Activated T-cell treated with anti-CD3 and anti-CD28 coated beads, Interleukin-2, amount 50 U/mL, for 72 hours (primary cell): Measurements from ENCODE around the gene ST3GAL4. TPM values are rescaled to one million over a fixed set of nuclear protein-coding genes. Genes with fewer than 3 reads are reported as not detected.
A peak's percentile ranks its signal among the peaks of the same experiment; 100 is the strongest.

ENCODE experiments used
- ATAC-seq, 2 donors: fragments of 150-1000 bp; cut with Tn5 transposase; replicated peaks in 1 of 2; 2 replicates each; pipeline ENCODE4 v1.10.0; 2021; ENCODE audit warnings: moderate library complexity in 2 of 2, mild to moderate bottlenecking in 1 of 2
- DNase-seq, 2 donors: peaks; one replicate each; pipeline ENCODE4 v3.0.0; 2021 to 2022; ENCODE audit warnings: mixed read lengths in 1 of 2
- H3K27ac Mint-ChIP-seq: one replicate; pipeline ENCODE4 v1.8.0; 2022; ENCODE audit warnings: mild to moderate bottlenecking, moderate library complexity, mixed read lengths
- H3K27me3 Mint-ChIP-seq: one replicate; pipeline ENCODE4 v1.8.0; 2022; ENCODE audit warnings: low read depth, mixed read lengths
- H3K36me3 Mint-ChIP-seq, 2 donors: one replicate each; pipeline ENCODE4 v1.8.0; 2022; ENCODE audit warnings: mixed read lengths in 2 of 2, mild to moderate bottlenecking in 1 of 2; ENCODE audit not compliant: insufficient read depth in 2 of 2
- H3K4me1 Mint-ChIP-seq: one replicate; pipeline ENCODE4 v1.8.0; 2022; ENCODE audit warnings: low read depth, mixed read lengths
- H3K4me3 Mint-ChIP-seq, 2 donors: one replicate each; pipeline ENCODE4 v1.8.0; 2022; ENCODE audit warnings: mild to moderate bottlenecking in 2 of 2, mixed read lengths in 2 of 2, moderate library complexity in 2 of 2
- H3K9me3 Mint-ChIP-seq, 2 donors: one replicate each; pipeline ENCODE4 v1.8.0; 2022; ENCODE audit warnings: mixed read lengths in 2 of 2
- total RNA-seq, 2 donors: library from RNA; stranded (reverse); gene quantifications; one replicate each; pipeline ENCODE4 v1.2.3, GENCODE V29; 2022

The ST3GAL4 gene
- total RNA-seq, 2 donors from 2014 or later, result 10.9 to 12.1 TPM

- H3K4me3 Mint-ChIP-seq, result no peak overlapping the region
- H3K27ac Mint-ChIP-seq, result no peak overlapping the region
- H3K4me1 Mint-ChIP-seq, result no peaks in the 10 kb centered on the region
- ATAC-seq, result no peak
- H3K27me3 Mint-ChIP-seq, result no peaks in the 10 kb centered on the region
- no peaks in the 10 kb centered on the region for H3K9me3 Mint-ChIP-seq
- peaks cover 1 to 2% of the 10 kb centered on the region in 2 donors for H3K36me3 Mint-ChIP-seq
- no peak for DNase-seq
Measured at GRCh38 chr11:126407101-126407521, 51.6 kb downstream of the ST3GAL4 start.

GRCh38 chr11:126407682-126408288 lies 52.3 kb downstream of the ST3GAL4 start:
- Mint-ChIP-seq H3K27ac (no peak overlapping the region), H3K9me3 (no peaks in the 10 kb centered on the region), H3K4me3 (no peak overlapping the region), H3K27me3 (no peaks in the 10 kb centered on the region), H3K36me3 (peaks cover 1 to 2% of the 10 kb centered on the region in 2 donors), H3K4me1 (no peaks in the 10 kb centered on the region)
- DNase-seq (no peak), ATAC-seq (no peak)

- Mint-ChIP-seq H3K27me3 (no peaks in the 10 kb centered on the region), H3K4me1 (no peaks in the 10 kb centered on the region), H3K9me3 (no peaks in the 10 kb centered on the region), H3K27ac (no peak overlapping the region), H3K36me3 (peaks cover 1 to 2% of the 10 kb centered on the region in 2 donors), H3K4me3 (no peak overlapping the region)
- DNase-seq, result no peak
- ATAC-seq, result no peak
Measured at GRCh38 chr11:126408496-126408895, 53.0 kb downstream of the ST3GAL4 start.

GRCh38 chr11:126408901-126409619 lies 53.6 kb downstream of the ST3GAL4 start:
- peaks cover 1 to 2% of the 10 kb centered on the region in 2 donors for H3K36me3 Mint-ChIP-seq
- no peaks in the 10 kb centered on the region for H3K27me3 Mint-ChIP-seq
- H3K27ac Mint-ChIP-seq, result no peak overlapping the region
- ATAC-seq (no peak), DNase-seq (no peak)
- H3K4me3 Mint-ChIP-seq, result no peak overlapping the region
- no peaks in the 10 kb centered on the region for H3K4me1 Mint-ChIP-seq
- no peaks in the 10 kb centered on the region for H3K9me3 Mint-ChIP-seq

GRCh38 chr11:126409620-126409985 lies 54.1 kb downstream of the ST3GAL4 start:
- Mint-ChIP-seq H3K9me3 (no peaks in the 10 kb centered on the region), H3K27ac (no peak overlapping the region), H3K4me1 (no peaks in the 10 kb centered on the region), H3K4me3 (no peak overlapping the region), H3K27me3 (no peaks in the 10 kb centered on the region), H3K36me3 (peaks cover 1 to 2% of the 10 kb centered on the region in 2 donors)
- ATAC-seq (no peak), DNase-seq (no peak)

GRCh38 chr11:126410649-126411048 lies 55.2 kb downstream of the ST3GAL4 start:
- no peaks in the 10 kb centered on the region for H3K9me3 Mint-ChIP-seq
- H3K27me3 Mint-ChIP-seq, result no peaks in the 10 kb centered on the region
- H3K27ac Mint-ChIP-seq, result no peak overlapping the region

GRCh38 chr11:126411971-126412381 lies 56.5 kb downstream of the ST3GAL4 start:
- H3K36me3 Mint-ChIP-seq, result peaks cover 1 to 2% of the 10 kb centered on the region in 2 donors
- H3K4me3 Mint-ChIP-seq, result no peak overlapping the region
- no peaks in the 10 kb centered on the region for H3K9me3 Mint-ChIP-seq
- no peak for DNase-seq
- ATAC-seq, result no peak
- no peak overlapping the region for H3K27ac Mint-ChIP-seq
- peaks cover 7% of the 10 kb centered on the region for H3K4me1 Mint-ChIP-seq
- no peaks in the 10 kb centered on the region for H3K27me3 Mint-ChIP-seq

More at GRCh38 chr11:126410649-126411048, 55.2 kb downstream of the ST3GAL4 start:
- ATAC-seq, result no peak
- Mint-ChIP-seq H3K4me1 (no peaks in the 10 kb centered on the region), H3K36me3 (peaks cover 1 to 2% of the 10 kb centered on the region in 2 donors), H3K4me3 (no peak overlapping the region)
- no peak for DNase-seq

- no peaks in the 10 kb centered on the region for H3K9me3 Mint-ChIP-seq
- no peak overlapping the region for H3K4me3 Mint-ChIP-seq
- DNase-seq (no peak), ATAC-seq (no peak)
- peaks cover 7% of the 10 kb centered on the region for H3K4me1 Mint-ChIP-seq
- H3K27me3 Mint-ChIP-seq, result peaks cover 4% of the 10 kb centered on the region
- H3K27ac Mint-ChIP-seq, result no peak overlapping the region
- peaks cover 1 to 2% of the 10 kb centered on the region in 2 donors for H3K36me3 Mint-ChIP-seq
Measured at GRCh38 chr11:126413426-126413825, 57.9 kb downstream of the ST3GAL4 start.

- ATAC-seq (no peak), DNase-seq (no peak)
- H3K27ac Mint-ChIP-seq, result no peak overlapping the region
- H3K27me3 Mint-ChIP-seq, result peaks cover 9% of the 10 kb centered on the region
- peaks cover 1 to 2% of the 10 kb centered on the region in 2 donors for H3K36me3 Mint-ChIP-seq
- peaks cover 7% of the 10 kb centered on the region for H3K4me1 Mint-ChIP-seq
- H3K4me3 Mint-ChIP-seq, result no peak overlapping the region
- no peaks in the 10 kb centered on the region for H3K9me3 Mint-ChIP-seq
Measured at GRCh38 chr11:126413843-126414405, 58.4 kb downstream of the ST3GAL4 start.

- Mint-ChIP-seq H3K27ac (no peak overlapping the region), H3K4me3 (no peak overlapping the region), H3K27me3 (peaks cover 9% of the 10 kb centered on the region), H3K4me1 (peaks cover 7% of the 10 kb centered on the region), H3K9me3 (no peaks in the 10 kb centered on the region), H3K36me3 (peaks cover 0 to 2% of the 10 kb centered on the region in 2 donors)
- ATAC-seq (no peak), DNase-seq (no peak)
Measured at GRCh38 chr11:126414615-126415014, 59.1 kb downstream of the ST3GAL4 start.

GRCh38 chr11:126415128-126415527 lies 59.6 kb downstream of the ST3GAL4 start:
- DNase-seq (no peak), ATAC-seq (no peak)
- H3K27me3 Mint-ChIP-seq, result peaks cover 14% of the 10 kb centered on the region
- H3K4me1 Mint-ChIP-seq, result peaks cover 12% of the 10 kb centered on the region
- peaks cover 0 to 2% of the 10 kb centered on the region in 2 donors for H3K36me3 Mint-ChIP-seq
- no peak overlapping the region for H3K4me3 Mint-ChIP-seq
- H3K9me3 Mint-ChIP-seq, result no peaks in the 10 kb centered on the region
- no peak overlapping the region for H3K27ac Mint-ChIP-seq

- peaks cover 0 to 2% of the 10 kb centered on the region in 2 donors for H3K36me3 Mint-ChIP-seq
- ATAC-seq (no peak), DNase-seq (no peak)
- no peaks in the 10 kb centered on the region for H3K9me3 Mint-ChIP-seq
- H3K27ac Mint-ChIP-seq, result no peak overlapping the region
- peak overlapping the region; percentile 58 to 65 for H3K4me3 Mint-ChIP-seq
- peaks cover 17% of the 10 kb centered on the region for H3K4me1 Mint-ChIP-seq
- H3K27me3 Mint-ChIP-seq, result peaks cover 18% of the 10 kb centered on the region
Measured at GRCh38 chr11:126415669-126416420, 60.4 kb downstream of the ST3GAL4 start.

GRCh38 chr11:126416542-126417090 lies 61.1 kb downstream of the ST3GAL4 start:
- H3K9me3 Mint-ChIP-seq, result no peaks in the 10 kb centered on the region
- no peak overlapping the region for H3K27ac Mint-ChIP-seq
- peak; percentile 75 to 78 for DNase-seq
- peak overlapping the region; percentile 58 to 65 for H3K4me3 Mint-ChIP-seq
- H3K27me3 Mint-ChIP-seq, result peaks cover 18% of the 10 kb centered on the region
- peaks cover 0 to 2% of the 10 kb centered on the region in 2 donors for H3K36me3 Mint-ChIP-seq
- ATAC-seq, result peak; percentile 99
- H3K4me1 Mint-ChIP-seq, result peaks cover 17% of the 10 kb centered on the region
